GM12875 (cell line): ENCODE data around the gene USP22.

Experiments used
- H3K4me3 ChIP-seq: one replicate; pipeline ENCODE4 v1.5.1; 2011; ENCODE audit warnings: low read depth, low read length, control low read depth
- TF ChIP-seq, protein P1 (sequence below): IDR thresholded peaks from 2 replicates; pipeline ENCODE4 v1.5.1; 2011; ENCODE audit warnings: low read depth, mild to moderate bottlenecking, control low read depth, inconsistent platforms, low read length, moderate library complexity, borderline replicate concordance; ENCODE audit not compliant: insufficient read depth

USP22 gene

DNA sequence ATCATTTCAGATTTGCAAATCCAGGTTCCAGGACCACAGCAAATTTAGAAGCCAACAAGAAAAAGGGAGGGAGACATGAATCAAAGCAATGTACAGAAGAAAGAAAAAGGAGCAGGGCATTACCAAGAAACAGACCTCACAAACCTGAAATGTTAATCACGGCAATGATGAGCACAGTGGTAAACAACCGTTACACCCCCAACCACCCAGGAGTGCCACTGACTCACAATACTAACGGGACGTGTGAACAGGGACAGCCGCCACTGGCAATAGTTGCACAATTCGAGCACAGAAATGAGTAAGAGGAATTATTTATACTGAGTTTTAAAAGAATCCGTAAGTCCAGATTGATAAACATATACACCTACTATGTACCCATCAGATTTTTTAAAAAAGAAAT is 13.8 kb downstream of the USP22 start:
- TF ChIP-seq, protein P1, sequence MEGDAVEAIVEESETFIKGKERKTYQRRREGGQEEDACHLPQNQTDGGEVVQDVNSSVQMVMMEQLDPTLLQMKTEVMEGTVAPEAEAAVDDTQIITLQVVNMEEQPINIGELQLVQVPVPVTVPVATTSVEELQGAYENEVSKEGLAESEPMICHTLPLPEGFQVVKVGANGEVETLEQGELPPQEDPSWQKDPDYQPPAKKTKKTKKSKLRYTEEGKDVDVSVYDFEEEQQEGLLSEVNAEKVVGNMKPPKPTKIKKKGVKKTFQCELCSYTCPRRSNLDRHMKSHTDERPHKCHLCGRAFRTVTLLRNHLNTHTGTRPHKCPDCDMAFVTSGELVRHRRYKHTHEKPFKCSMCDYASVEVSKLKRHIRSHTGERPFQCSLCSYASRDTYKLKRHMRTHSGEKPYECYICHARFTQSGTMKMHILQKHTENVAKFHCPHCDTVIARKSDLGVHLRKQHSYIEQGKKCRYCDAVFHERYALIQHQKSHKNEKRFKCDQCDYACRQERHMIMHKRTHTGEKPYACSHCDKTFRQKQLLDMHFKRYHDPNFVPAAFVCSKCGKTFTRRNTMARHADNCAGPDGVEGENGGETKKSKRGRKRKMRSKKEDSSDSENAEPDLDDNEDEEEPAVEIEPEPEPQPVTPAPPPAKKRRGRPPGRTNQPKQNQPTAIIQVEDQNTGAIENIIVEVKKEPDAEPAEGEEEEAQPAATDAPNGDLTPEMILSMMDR = no peak
- no peak overlapping the region for H3K4me3 ChIP-seq

DNA sequence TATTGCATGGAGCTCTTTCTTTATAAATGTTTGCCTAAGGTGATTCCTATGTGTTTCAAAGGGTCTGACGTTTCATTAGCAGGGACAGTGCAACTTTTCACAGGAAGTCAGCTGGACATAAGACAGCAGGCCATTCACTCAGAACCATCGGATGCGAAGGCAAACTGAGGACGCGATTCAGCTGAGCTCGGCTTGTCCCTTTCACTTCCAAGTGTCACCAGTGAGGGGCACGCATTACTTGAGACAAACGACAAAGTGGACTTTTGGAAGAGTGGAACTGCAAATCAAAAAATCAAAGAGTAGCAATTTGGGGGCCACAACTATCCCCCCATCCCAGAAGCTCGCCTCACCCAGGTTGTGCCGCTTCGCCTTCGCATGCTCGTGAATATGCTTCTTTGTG is 14.6 kb downstream of the USP22 start:
- TF ChIP-seq, protein P1 = no peak
- H3K4me3 ChIP-seq = no peak overlapping the region

DNA sequence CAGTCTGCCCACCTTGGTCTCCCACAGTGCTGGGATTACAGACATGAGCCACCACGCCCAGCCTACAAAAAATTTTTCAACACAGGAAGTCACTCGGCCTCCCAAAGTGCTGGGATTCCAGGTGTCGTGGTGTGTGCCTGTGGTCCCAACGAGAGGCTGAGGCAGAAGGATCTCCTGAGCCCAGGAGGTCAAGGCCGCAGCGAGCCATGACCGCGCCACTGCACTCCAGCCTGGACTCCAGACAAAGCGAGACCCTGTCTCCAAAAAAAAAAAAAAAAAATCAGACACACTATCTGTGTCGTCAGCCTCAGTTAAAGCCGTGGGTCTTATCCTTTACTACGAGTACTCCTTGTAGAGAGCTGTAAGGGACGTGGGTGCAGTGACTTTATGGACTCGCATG is 15.8 kb downstream of the USP22 start:
- no peak overlapping the region for H3K4me3 ChIP-seq
- TF ChIP-seq, protein P1 = no peak

DNA sequence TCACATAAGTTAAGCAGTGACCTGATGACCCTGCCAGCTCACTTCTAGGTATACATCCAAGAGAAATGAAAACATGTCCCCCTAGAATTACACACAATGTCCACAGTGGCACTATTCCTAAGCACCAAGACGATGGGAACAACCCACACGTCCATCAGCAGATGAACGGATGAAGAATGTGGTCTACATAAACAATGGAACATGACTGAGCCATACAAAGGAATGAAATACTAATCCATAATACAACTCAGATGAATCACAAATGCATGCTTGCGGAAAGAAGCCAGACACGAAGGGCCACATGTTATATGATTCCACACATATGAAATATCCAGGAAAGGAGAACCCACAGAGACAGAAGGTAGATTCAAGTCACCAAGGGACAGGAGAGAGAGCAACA is 17.4 kb downstream of the USP22 start:
- TF ChIP-seq, protein P1 = no peak
- H3K4me3 ChIP-seq = no peak overlapping the region

DNA sequence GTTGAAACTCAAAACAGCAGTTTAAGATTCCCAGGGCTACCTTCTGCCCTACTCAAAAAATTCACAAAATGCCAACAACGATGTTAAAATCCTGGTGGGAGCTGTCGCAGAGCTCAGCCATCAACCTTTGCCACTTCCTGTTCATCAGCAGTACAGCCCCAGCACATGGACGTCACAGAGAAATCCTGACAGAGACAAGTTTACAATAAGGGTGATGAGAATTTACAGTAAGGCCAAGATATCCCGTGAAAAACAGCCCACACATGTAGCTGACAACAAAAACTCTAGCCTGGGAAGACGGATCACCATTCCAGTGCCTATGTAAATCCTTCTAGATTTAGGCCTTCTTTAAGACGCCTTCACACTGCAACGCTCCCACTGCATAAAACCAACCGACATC is 18.8 kb downstream of the USP22 start:
- TF ChIP-seq, protein P1 = no peak

DNA sequence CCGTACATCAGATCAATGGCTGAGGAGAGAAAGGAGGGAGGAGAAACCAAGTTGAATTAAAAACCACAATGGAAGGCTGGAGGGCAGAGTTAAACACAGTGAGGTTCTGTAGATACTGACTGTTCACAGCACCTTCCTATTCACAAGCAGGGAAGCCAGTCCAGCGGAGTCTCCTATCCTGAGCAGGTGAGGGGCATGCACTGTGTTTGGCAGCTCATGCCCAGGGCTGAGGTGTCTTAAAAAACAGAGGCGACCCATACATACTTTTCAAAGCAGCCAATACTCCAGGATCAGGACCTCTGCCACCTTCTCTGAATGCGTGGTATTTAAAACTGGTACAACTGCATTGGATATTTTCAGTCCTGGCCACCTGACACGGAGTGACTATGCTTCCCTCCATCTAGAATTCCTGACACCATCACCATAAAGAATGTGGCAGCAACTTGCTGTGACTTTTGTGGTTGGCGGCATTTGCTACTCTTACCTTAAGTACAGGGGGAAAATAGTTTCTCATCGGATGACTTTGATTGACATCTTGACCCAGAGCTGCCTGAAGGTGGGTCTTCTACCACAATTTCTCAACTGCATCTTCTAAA is 21.5 kb downstream of the USP22 start:
- TF ChIP-seq, protein P1 = no peak
- no peak overlapping the region for H3K4me3 ChIP-seq

More for the DNA sequence above, 18.8 kb downstream of the USP22 start:
- no peak overlapping the region for H3K4me3 ChIP-seq

DNA sequence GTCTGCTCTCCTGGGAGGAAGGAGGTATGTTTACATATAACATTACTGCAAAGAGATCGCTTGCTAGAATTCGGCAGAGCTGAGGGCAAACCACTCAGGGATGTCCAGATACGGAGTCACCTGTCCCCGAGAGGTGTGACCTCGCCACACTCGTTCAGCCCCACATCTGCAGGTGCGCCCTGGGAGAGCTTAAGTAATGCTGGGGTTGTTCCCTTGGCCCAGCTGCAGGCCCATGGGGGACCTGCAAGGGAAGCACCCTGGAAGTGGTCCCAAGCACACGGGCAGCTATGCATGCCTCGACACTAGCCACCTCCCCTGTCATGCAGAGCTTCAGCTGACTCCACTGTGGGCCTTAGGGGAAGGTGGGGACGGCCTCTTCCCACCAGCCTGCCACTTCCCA is 22.2 kb downstream of the USP22 start:
- TF ChIP-seq, protein P1 = no peak
- H3K4me3 ChIP-seq = no peak overlapping the region
